Activated naive CD4-positive, alpha-beta T cell treated with anti-CD3 and anti-CD28 coated beads for 36 hours (primary cell): ENCODE measurements around the gene ZNF23. TPM values are rescaled to one million over a fixed set of nuclear protein-coding genes. Genes with fewer than 3 reads are reported as not detected.
A peak's percentile ranks its signal among the peaks of the same experiment; 100 is the strongest.

Source experiments
- CTCF ChIA-PET: fragments of 350-600 bp; sonication (Branson Sonifier 250); formaldehyde crosslinking; loops from one replicate; lab custom pipeline; 2021; ENCODE audit warnings: antibody characterized with exemption; lab: Charles Lee
- DNase-seq: peaks from one replicate; pipeline ENCODE4 v3.0.0-alpha.2; 2020
- H3K27ac Mint-ChIP-seq: one replicate; pipeline ENCODE4 v1.8.0; 2021; ENCODE audit warnings: mild to moderate bottlenecking, mixed read lengths
- H3K27me3 Mint-ChIP-seq: one replicate; pipeline ENCODE4 v1.8.0; 2021; ENCODE audit warnings: low read depth, mixed read lengths
- H3K36me3 Mint-ChIP-seq: one replicate; pipeline ENCODE4 v1.8.0; 2021; ENCODE audit warnings: low read depth, mixed read lengths
- H3K4me1 Mint-ChIP-seq: one replicate; pipeline ENCODE4 v1.8.0; 2021; ENCODE audit warnings: low read depth, mixed read lengths
- H3K4me3 Mint-ChIP-seq: one replicate; pipeline ENCODE4 v1.8.0; 2021; ENCODE audit warnings: mild to moderate bottlenecking, moderate library complexity, mixed read lengths
- H3K9me3 Mint-ChIP-seq: one replicate; pipeline ENCODE4 v1.8.0; 2021; ENCODE audit warnings: mixed read lengths
- intact Hi-C: fragments of 100-400 bp; cut with micrococcal nuclease; formaldehyde crosslinking; loops from one replicate; pipeline ENCODE4 v1.15.1; 2023
- total RNA-seq, 2 experiments: library from RNA; stranded (reverse); gene quantifications; one replicate each; pipeline ENCODE4 v1.2.3, GENCODE V29; 2021

Gene ZNF23
- total RNA-seq, 2 experiments from 2014 or later, result 6.9 to 7.1 TPM

DNA sequence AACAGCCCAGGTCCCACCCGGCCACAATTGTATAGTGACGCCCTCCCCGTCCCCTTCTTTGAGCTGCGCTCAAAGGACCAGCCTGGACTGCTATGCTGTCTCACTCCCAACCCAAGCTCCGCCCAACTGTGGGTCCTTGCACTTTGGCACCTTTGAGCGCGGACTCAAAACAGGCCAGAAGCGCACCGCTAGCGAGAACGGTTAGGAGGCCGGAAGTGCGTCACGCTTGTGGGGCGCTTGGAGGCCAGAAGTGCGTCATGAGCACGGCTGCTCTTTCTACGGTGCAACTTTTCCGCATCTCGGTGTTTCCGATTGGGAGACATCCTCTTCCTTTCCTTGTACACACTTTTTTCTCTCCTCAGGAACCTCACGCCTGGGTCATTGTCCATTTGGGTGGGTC lies 27.1 kb upstream of the ZNF23 start, which contains the start of gene ZNF19:
Gene ZNF19 (minus strand): TSS at position 203 of the 400 bp plus-strand sequence. CDS start 7,210 bp downstream, outside the sequence.
- intact Hi-C loops, result loop anchor here (10.0 kb wide), 1 partner anchor 406 kb away; the partner anchor contains the start of gene IST1
- no peak for DNase-seq
- H3K4me1 Mint-ChIP-seq, result peaks cover 5% of the 10 kb centered on the region
- no peak within 1 kb of the TSS for H3K4me3 Mint-ChIP-seq
- CTCF ChIA-PET, result interaction anchor here (1.2 kb wide), 1 partner anchor 13 kb away, joined by 7 read pairs; no protein-coding TSS in a partner anchor
- no peaks in the 10 kb centered on the region for H3K27me3 Mint-ChIP-seq
- no peaks in the 10 kb centered on the region for H3K9me3 Mint-ChIP-seq
- no peak within 1 kb of the TSS for H3K27ac Mint-ChIP-seq
- no peaks in the 10 kb centered on the region for H3K36me3 Mint-ChIP-seq

DNA sequence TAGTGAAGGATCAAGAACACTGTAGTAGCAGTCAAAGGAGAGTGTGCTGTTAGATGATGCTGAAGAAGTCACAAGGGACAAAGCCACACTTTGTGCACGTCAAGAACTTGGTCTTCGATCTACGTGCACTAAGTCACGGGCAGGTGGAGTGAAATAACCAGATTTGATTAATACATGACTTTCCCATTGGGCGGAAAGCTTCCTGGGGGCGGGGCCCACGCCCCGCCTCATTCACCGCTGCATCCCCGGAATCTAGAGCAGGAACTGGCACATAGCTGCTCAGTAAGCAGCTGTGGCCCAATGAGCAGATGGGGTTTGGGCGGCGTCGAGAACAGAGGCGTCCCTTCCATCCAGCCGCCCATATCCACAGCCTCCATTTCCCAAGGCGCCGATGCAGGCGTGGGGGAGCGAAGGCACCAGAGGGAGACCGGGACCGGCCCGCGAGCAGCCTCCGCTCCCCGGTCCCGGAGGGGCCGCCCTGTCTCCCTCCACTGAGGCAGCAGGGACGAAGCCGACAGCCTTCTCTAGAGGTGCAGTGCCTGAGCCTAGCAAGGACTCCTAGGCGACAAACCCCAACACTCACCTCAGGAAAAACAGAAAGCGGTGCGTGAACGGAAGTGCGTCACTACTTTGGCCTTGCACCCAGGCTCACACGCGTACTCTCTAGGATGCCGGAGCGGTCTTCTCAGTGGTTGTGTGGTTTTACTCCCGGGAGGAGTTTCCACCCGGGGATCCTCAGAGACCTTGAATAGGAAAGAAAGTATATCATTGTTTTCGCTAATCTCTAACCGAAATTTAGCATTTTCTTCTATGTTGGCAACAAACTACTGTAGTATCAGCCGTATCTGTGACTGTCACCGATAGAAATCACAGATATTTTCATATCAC lies 22.2 kb upstream of the ZNF23 start:
- intact Hi-C loops, result loop anchor here (1.0 to 10.0 kb wide), 9 partner anchors 22 to 682 kb away; partner anchors contain the start of genes AP1G1, CMTR2, DHODH and DHX38
- H3K4me3 Mint-ChIP-seq, result peak overlapping the region; percentile 74
- peak; percentile 90 for DNase-seq
- H3K4me1 Mint-ChIP-seq, result peaks cover 13% of the 10 kb centered on the region
- peak overlapping the region; percentile 79 for H3K27ac Mint-ChIP-seq
- no peaks in the 10 kb centered on the region for H3K36me3 Mint-ChIP-seq
- CTCF ChIA-PET, result interaction anchor here (0.5 to 1.9 kb wide), 5 partner anchors 22 to 180 kb away, joined by 3 to 6 read pairs (median 5); partner anchors contain the start of gene ZNF23
- H3K9me3 Mint-ChIP-seq, result no peaks in the 10 kb centered on the region
- no peaks in the 10 kb centered on the region for H3K27me3 Mint-ChIP-seq

DNA sequence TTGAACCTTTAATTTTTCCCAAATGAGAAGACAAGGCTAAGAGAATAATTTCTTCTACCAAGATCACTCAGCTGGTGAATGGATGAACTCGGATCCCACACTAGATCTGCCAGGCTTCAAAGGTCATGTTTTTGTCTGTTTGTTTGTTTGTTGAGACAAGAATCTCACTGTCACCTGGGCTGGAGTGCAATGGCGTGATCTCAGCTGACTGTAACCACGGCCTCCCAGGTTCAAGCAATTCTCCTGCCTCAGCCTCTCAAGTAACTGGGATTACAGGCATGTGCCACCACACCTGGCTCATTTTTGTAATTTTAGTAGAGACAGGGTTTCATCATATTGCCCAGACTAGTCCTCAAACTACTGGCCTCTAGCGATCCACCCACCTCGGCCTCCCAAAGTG lies 20.5 kb upstream of the ZNF23 start:
- no peaks in the 10 kb centered on the region for H3K36me3 Mint-ChIP-seq
- H3K4me1 Mint-ChIP-seq, result peaks cover 13% of the 10 kb centered on the region
- no peak for DNase-seq
- intact Hi-C loops, result loop anchor here (5.0 to 10.0 kb wide), 5 partner anchors 130 to 680 kb away; partner anchors contain the start of genes DHODH, DHX38, IST1 and TXNL4B
- H3K27me3 Mint-ChIP-seq, result no peaks in the 10 kb centered on the region
- H3K27ac Mint-ChIP-seq, result no peak overlapping the region
- CTCF ChIA-PET, result interaction anchor here (0.7 to 1.3 kb wide), 3 partner anchors 17 to 909 kb away, joined by 3 to 4 read pairs (median 4); no protein-coding TSS in a partner anchor
- H3K4me3 Mint-ChIP-seq, result no peak overlapping the region
- H3K9me3 Mint-ChIP-seq, result no peaks in the 10 kb centered on the region

DNA sequence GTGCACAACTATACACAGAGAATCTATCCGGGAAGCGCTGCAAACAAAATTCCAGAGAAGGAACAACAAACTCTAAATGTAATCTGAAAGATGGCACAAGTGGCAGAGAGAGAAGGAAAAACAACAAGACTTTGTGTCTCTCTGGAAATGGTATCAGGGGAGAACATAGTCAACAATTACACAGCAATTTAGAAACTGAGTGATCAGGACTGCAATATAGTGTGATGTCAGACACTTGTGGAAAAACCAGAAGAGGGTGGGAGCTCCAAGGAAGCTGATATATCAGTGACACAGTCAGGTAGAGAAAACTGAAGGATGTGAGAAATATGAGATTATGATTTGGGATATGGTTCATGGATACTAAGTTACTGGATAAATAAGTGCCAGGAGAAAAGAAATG lies 18.9 kb upstream of the ZNF23 start:
- Mint-ChIP-seq H3K27ac (no peak overlapping the region), H3K4me1 (peaks cover 13% of the 10 kb centered on the region), H3K4me3 (no peak overlapping the region), H3K9me3 (no peaks in the 10 kb centered on the region), H3K36me3 (peaks cover 3% of the 10 kb centered on the region), H3K27me3 (no peaks in the 10 kb centered on the region)
- CTCF ChIA-PET, result interaction anchor here (0.6 to 1.5 kb wide), 4 partner anchors 17 to 69 kb away, joined by 3 to 4 read pairs (median 4); no protein-coding TSS in a partner anchor
- intact Hi-C loops, result loop anchor here (5.0 to 10.0 kb wide), 5 partner anchors 131 to 679 kb away; partner anchors contain the start of genes DHODH, DHX38, IST1 and TXNL4B
- no peak for DNase-seq

GRCh38 chr16:71479420-71479819 lies 17.4 kb upstream of the ZNF23 start:
- DNase-seq, result no peak
- peaks cover 8% of the 10 kb centered on the region for H3K4me1 Mint-ChIP-seq
- peaks cover 6% of the 10 kb centered on the region for H3K36me3 Mint-ChIP-seq
- H3K4me3 Mint-ChIP-seq, result no peak overlapping the region
- no peaks in the 10 kb centered on the region for H3K27me3 Mint-ChIP-seq
- H3K27ac Mint-ChIP-seq, result no peak overlapping the region
- H3K9me3 Mint-ChIP-seq, result no peaks in the 10 kb centered on the region
- CTCF ChIA-PET, result interaction anchor here (0.6 to 0.7 kb wide), 2 partner anchors 288 to 708 kb away, joined by 4 read pairs; no protein-coding TSS in a partner anchor
- intact Hi-C loops, result loop anchor here (1.0 kb wide), 1 partner anchor 58 kb away; no protein-coding TSS in a partner anchor

GRCh38 chr16:71476457-71477124 lies 14.5 kb upstream of the ZNF23 start:
- no peak overlapping the region for H3K27ac Mint-ChIP-seq
- H3K4me3 Mint-ChIP-seq, result no peak overlapping the region
- CTCF ChIA-PET, result interaction anchor here (0.9 kb wide), 1 partner anchor 13 kb away, joined by 3 read pairs; no protein-coding TSS in a partner anchor
- no peaks in the 10 kb centered on the region for H3K4me1 Mint-ChIP-seq
- no peaks in the 10 kb centered on the region for H3K9me3 Mint-ChIP-seq
- no peaks in the 10 kb centered on the region for H3K27me3 Mint-ChIP-seq
- intact Hi-C loops, result no loop called here
- peaks cover 6% of the 10 kb centered on the region for H3K36me3 Mint-ChIP-seq
- DNase-seq, result no peak

DNA sequence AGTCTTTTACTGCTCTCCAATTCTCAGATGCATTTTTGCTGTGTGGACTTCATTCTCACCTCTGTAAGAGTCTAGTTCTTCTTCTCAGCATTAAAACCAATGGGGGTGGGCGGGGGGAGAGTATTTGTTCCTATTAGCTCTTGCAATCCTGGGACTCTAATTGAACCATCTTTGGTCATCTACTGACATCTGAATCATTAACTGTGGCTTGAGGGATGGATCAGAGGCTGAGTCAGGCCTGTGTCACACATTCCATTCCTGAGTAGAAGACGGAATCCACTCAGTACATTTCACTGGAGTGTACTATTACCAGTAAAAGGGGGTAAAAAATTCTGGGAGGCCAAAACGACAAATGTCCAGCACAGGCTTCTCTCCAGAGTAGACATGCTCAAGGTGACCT lies 12.8 kb upstream of the ZNF23 start:
- no peaks in the 10 kb centered on the region for H3K4me1 Mint-ChIP-seq
- DNase-seq, result no peak
- intact Hi-C loops, result no loop called here
- no peaks in the 10 kb centered on the region for H3K27me3 Mint-ChIP-seq
- peaks cover 6% of the 10 kb centered on the region for H3K36me3 Mint-ChIP-seq
- CTCF ChIA-PET, result interaction anchor here (0.9 kb wide), 2 partner anchors 11 to 487 kb away, joined by 3 to 4 read pairs; no protein-coding TSS in a partner anchor
- H3K9me3 Mint-ChIP-seq, result no peaks in the 10 kb centered on the region
- no peak overlapping the region for H3K4me3 Mint-ChIP-seq
- H3K27ac Mint-ChIP-seq, result no peak overlapping the region

DNA sequence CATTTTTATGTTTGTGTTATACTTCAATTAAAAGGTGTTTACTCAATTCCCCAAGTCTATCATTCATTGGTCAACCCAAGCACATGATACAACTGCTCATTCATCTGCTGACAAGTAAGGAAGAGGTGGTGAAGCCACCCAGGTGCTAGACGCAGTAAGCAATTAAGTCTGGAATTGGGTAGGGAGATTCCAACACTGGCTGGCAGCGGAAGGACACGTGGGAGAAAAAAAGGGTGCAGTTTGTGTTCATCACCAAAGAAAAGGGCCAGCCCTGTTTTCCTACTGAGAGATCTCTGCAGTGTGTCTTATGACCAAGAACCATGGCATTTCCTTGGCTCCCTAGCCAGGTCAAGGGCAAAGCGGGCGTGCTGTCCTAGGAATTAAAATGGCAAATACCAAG lies 11.8 kb upstream of the ZNF23 start:
- CTCF ChIA-PET, result interaction anchor here (0.9 kb wide), 2 partner anchors 10 to 488 kb away, joined by 3 to 4 read pairs; no protein-coding TSS in a partner anchor

DNA sequence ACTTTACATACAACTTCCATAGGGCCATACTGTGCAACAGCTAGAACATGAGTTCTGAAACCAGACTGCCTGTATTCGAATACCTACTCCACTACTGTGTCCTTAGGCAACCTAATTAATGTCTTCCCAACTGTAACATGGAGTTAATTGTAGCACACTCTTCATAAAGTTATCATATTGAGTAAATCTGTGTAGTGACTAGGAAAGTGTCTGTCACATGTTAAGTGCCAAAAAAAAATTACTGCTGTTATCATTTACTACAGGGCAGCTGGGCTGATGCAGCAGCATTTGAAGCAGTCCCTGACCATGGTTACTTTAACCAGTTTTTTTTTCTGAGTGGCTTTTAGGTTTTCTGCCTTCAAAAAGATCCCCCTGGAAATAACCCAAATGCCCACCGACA lies 10.9 kb upstream of the ZNF23 start:
- H3K27me3 Mint-ChIP-seq, result no peaks in the 10 kb centered on the region
- H3K4me3 Mint-ChIP-seq, result no peak overlapping the region
- CTCF ChIA-PET, result no interaction called here
- H3K36me3 Mint-ChIP-seq, result peaks cover 6% of the 10 kb centered on the region
- DNase-seq, result no peak
- H3K27ac Mint-ChIP-seq, result no peak overlapping the region
- no peaks in the 10 kb centered on the region for H3K9me3 Mint-ChIP-seq
- H3K4me1 Mint-ChIP-seq, result no peaks in the 10 kb centered on the region
- intact Hi-C loops, result no loop called here

More for the DNA sequence above, 11.8 kb upstream of the ZNF23 start:
- no peak for DNase-seq
- H3K9me3 Mint-ChIP-seq, result no peaks in the 10 kb centered on the region
- no peaks in the 10 kb centered on the region for H3K4me1 Mint-ChIP-seq
- intact Hi-C loops, result no loop called here
- peaks cover 6% of the 10 kb centered on the region for H3K36me3 Mint-ChIP-seq
- H3K4me3 Mint-ChIP-seq, result no peak overlapping the region
- no peaks in the 10 kb centered on the region for H3K27me3 Mint-ChIP-seq
- no peak overlapping the region for H3K27ac Mint-ChIP-seq

DNA sequence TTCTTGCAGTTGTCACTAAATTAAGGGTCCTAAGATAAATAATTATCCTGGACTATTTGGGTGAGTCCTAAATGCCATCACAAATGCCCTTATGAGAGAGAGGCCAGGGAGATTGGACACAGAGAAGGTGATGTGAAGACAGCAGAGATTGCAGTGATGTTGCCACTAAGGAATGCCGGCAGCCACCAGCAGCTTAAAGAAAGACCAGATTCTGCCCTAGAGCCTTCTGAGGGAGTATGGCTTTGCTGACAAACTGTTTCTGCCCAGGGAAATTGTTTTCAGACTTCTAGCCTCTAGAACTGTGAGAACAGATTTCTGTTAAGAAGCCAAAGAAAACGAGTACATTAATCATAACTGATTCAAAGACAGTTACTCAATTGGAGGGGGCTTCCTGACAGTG lies 10.0 kb upstream of the ZNF23 start:
- Mint-ChIP-seq H3K36me3 (peaks cover 6% of the 10 kb centered on the region), H3K4me3 (no peak overlapping the region), H3K27ac (no peak overlapping the region), H3K9me3 (no peaks in the 10 kb centered on the region), H3K4me1 (no peaks in the 10 kb centered on the region), H3K27me3 (no peaks in the 10 kb centered on the region)
- CTCF ChIA-PET, result no interaction called here
- intact Hi-C loops, result no loop called here
- DNase-seq, result no peak

- CTCF ChIA-PET, result no interaction called here
- no peaks in the 10 kb centered on the region for H3K36me3 Mint-ChIP-seq
- no peaks in the 10 kb centered on the region for H3K27me3 Mint-ChIP-seq
- H3K4me3 Mint-ChIP-seq, result no peak overlapping the region
- intact Hi-C loops, result no loop called here
- H3K4me1 Mint-ChIP-seq, result peaks cover 4% of the 10 kb centered on the region
- no peak overlapping the region for H3K27ac Mint-ChIP-seq
- no peaks in the 10 kb centered on the region for H3K9me3 Mint-ChIP-seq
- peak; percentile 41 for DNase-seq
Observed at GRCh38 chr16:71467810-71468209, 5.8 kb upstream of the ZNF23 start.
